ENCODE results near the gene PHC2.

GRCh38 chr1:33327587-33328325 is 103.1 kb downstream of the PHC2 start:
- TF ChIP-seq ESRRG (CRISPR knock-in tag; IDR thresholded peaks at IDR 0.05) (no peak), ZC3H10 (CRISPR knock-in tag; IDR thresholded peaks at IDR 0.05) (no peak), ZNF70 (CRISPR knock-in tag; IDR thresholded peaks at IDR 0.05) (no peak), ARNTL (CRISPR knock-in tag; IDR thresholded peaks at IDR 0.05; ENCODE audit: borderline replicate concordance, low read depth) (no peak), PATZ1 (CRISPR knock-in tag; IDR thresholded peaks at IDR 0.05; ENCODE audit: borderline replicate concordance) (no peak), ISL1 (CRISPR knock-in tag; IDR thresholded peaks at IDR 0.05) (no peak), ZFP30 (CRISPR knock-in tag; IDR thresholded peaks at IDR 0.05) (no peak)
- TF ChIP-seq, protein P1, sequence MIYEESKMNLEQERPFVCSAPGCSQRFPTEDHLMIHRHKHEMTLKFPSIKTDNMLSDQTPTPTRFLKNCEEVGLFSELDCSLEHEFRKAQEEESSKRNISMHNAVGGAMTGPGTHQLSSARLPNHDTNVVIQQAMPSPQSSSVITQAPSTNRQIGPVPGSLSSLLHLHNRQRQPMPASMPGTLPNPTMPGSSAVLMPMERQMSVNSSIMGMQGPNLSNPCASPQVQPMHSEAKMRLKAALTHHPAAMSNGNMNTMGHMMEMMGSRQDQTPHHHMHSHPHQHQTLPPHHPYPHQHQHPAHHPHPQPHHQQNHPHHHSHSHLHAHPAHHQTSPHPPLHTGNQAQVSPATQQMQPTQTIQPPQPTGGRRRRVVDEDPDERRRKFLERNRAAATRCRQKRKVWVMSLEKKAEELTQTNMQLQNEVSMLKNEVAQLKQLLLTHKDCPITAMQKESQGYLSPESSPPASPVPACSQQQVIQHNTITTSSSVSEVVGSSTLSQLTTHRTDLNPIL (CRISPR knock-in tag; IDR thresholded peaks at IDR 0.05; ENCODE audit: low read depth) = no peak
- TF ChIP-seq, protein P2, sequence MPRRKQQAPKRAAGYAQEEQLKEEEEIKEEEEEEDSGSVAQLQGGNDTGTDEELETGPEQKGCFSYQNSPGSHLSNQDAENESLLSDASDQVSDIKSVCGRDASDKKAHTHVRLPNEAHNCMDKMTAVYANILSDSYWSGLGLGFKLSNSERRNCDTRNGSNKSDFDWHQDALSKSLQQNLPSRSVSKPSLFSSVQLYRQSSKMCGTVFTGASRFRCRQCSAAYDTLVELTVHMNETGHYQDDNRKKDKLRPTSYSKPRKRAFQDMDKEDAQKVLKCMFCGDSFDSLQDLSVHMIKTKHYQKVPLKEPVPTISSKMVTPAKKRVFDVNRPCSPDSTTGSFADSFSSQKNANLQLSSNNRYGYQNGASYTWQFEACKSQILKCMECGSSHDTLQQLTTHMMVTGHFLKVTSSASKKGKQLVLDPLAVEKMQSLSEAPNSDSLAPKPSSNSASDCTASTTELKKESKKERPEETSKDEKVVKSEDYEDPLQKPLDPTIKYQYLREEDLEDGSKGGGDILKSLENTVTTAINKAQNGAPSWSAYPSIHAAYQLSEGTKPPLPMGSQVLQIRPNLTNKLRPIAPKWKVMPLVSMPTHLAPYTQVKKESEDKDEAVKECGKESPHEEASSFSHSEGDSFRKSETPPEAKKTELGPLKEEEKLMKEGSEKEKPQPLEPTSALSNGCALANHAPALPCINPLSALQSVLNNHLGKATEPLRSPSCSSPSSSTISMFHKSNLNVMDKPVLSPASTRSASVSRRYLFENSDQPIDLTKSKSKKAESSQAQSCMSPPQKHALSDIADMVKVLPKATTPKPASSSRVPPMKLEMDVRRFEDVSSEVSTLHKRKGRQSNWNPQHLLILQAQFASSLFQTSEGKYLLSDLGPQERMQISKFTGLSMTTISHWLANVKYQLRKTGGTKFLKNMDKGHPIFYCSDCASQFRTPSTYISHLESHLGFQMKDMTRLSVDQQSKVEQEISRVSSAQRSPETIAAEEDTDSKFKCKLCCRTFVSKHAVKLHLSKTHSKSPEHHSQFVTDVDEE (CRISPR knock-in tag; IDR thresholded peaks at IDR 0.05) = no peak
